Mucosa of stomach (tissue), 1 donor: ENCODE results near the gene ZNF169.
A peak's percentile ranks its signal among the peaks of the same experiment; 100 is the strongest.
"Not testable (repeated sequence)": the region's sequence is repeated elsewhere in the genome, so short reads cannot be mapped to it uniquely, and the experiment has no call there.

Experiments
- H3K27me3 ChIP-seq: one replicate; pipeline ENCODE4 v1.7.0; 2013; ENCODE audit warnings: mild to moderate bottlenecking, low read length; ENCODE audit not compliant: control insufficient read depth, insufficient read depth
- H3K36me3 ChIP-seq: one replicate; pipeline ENCODE4 v1.7.0; 2013; ENCODE audit warnings: low read length; ENCODE audit not compliant: control insufficient read depth, insufficient read depth
- H3K4me1 ChIP-seq: one replicate; pipeline ENCODE4 v1.7.0; 2013; ENCODE audit warnings: mild to moderate bottlenecking, low read length; ENCODE audit not compliant: control insufficient read depth, insufficient read depth
- H3K4me3 ChIP-seq: one replicate; pipeline ENCODE4 v1.7.0; 2013; ENCODE audit warnings: low read length
- H3K9ac ChIP-seq: one replicate; pipeline ENCODE4 v1.7.0; 2013; ENCODE audit warnings: mild to moderate bottlenecking, low read length, moderate library complexity
- H3K9me3 ChIP-seq: one replicate; pipeline ENCODE4 v1.7.0; 2013; ENCODE audit warnings: mild to moderate bottlenecking, low read length, moderate library complexity; ENCODE audit not compliant: control insufficient read depth
- donor health status: Pancreatic carcinoma.

Gene ZNF169

GRCh38 chr9:94259077-94259862, at the start of gene ZNF169:
ZNF169 (plus strand) TSS chr9:94259298; CDS start chr9:94278813, 19,515 bp downstream.
- peak within 1 kb of the TSS; percentile 62 for H3K4me3 ChIP-seq
- H3K9me3 ChIP-seq: no peaks in the 10 kb centered on the region
- no peaks in the 10 kb centered on the region for H3K27me3 ChIP-seq
- peaks cover 8% of the 10 kb centered on the region for H3K4me1 ChIP-seq
- peak within 1 kb of the TSS; percentile 72 for H3K9ac ChIP-seq
- no peaks in the 10 kb centered on the region for H3K36me3 ChIP-seq

DNA sequence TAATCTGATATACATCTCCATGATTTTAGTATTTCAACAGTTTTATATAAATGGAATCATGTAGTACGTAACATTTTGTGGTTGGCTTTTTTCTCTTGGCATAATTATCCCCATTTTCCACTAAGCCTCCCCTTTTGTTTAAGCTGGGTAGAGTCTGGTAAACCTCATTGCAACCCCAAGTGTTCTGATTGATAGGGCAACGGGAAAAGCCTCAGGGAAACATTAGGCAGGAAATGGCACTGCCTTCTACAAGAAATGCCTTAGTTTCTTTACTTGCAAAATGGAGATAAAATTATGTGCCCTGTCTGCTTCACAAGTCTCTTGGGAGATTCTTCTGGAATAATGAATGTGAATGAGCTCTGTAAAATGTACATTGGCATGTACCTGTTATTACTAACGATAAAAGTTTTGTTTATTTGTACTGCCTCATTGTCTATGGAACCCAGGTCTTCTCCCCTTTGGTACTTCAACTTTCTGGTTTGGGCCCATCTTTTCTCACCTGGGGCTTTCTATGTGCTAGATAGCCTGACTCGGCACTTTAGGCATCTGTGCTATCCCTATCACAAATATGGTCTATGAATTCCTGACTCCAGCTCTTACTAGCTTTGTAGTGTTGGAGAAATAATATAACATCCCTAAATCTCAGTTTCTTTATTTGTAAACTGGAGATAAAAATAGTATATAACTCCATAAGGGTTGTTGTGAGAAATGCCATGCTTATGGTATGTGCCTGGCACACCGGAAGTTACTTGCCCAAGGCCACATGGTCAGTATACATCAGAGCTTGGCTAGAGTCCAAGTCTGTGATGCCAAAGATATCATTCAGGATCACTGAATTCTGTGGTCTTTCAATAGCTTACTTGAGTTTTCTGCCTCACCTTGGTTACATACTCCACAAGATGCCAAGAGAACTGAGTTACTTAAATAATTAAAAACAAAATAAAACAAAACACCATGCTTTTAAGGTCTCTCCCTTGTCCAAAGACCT, 48.2 kb upstream of the ZNF169 start:
- no peaks in the 10 kb centered on the region for H3K4me1 ChIP-seq
- no peaks in the 10 kb centered on the region for H3K9me3 ChIP-seq
- H3K36me3 ChIP-seq: no peaks in the 10 kb centered on the region
- no peak overlapping the region for H3K9ac ChIP-seq
- H3K4me3 ChIP-seq: no peak overlapping the region
- peaks cover 7% of the 10 kb centered on the region for H3K27me3 ChIP-seq

DNA sequence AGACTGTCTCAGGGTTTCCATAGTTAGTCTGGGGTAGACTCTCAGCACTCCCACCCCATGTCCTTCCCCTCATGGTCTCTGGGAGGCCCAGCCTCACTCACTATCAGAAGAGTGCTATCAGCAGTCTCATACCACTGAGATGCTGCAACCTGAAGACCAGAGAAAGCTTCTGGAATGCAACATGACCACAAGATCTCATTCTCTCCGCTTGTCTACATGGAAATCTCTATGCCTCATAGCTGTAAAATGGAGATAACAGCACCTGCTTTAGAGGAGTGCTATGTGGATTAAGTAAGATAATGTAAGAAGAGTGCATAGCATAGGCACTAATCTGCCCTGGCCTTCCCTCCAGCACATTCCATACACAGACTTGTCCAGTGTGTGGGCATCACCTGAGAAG, 47.0 kb upstream of the ZNF169 start:
- H3K9ac ChIP-seq: no peak overlapping the region
- H3K9me3 ChIP-seq: no peaks in the 10 kb centered on the region
- no peak overlapping the region for H3K4me3 ChIP-seq
- no peaks in the 10 kb centered on the region for H3K36me3 ChIP-seq
- H3K27me3 ChIP-seq: peaks cover 7% of the 10 kb centered on the region
- H3K4me1 ChIP-seq: no peaks in the 10 kb centered on the region

GRCh38 chr9:94212531-94212930, 46.6 kb upstream of the ZNF169 start:
- Histone ChIP-seq H3K9ac (no peak overlapping the region), H3K36me3 (no peaks in the 10 kb centered on the region), H3K27me3 (peaks cover 7% of the 10 kb centered on the region), H3K4me3 (no peak overlapping the region), H3K4me1 (no peaks in the 10 kb centered on the region), H3K9me3 (no peaks in the 10 kb centered on the region)

DNA sequence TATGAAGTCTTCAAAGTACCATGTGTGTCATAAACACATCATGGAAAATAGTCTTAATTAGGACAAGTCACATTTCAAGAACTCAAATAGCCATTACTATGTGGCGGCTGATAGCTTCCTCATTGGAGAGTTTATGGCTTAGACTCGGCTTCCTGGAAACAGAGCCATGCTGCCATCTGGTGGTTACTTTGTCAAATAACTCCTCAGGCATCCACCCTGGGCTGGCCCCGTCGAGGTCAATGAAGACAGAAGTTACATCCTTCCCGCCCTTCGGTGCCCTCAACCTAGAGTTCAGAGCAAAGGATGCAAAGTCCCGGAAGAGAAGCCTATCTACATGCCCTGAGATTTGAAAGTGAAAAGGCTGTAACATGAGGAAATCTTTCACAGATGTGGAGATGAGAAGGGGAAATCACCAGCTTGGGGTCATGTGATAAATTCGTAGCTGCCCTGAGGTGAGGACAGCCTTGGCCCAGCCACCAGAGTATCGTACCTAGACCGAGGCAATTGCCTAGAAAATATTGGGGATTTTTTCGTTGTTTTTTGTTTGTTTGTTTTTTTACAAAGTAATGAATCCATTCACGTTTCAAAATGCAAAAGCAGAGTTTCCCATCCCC, 45.5 kb upstream of the ZNF169 start:
- no peak overlapping the region for H3K9ac ChIP-seq
- H3K9me3 ChIP-seq: no peaks in the 10 kb centered on the region
- no peak overlapping the region for H3K4me3 ChIP-seq
- peaks cover 7% of the 10 kb centered on the region for H3K27me3 ChIP-seq
- no peaks in the 10 kb centered on the region for H3K4me1 ChIP-seq
- H3K36me3 ChIP-seq: no peaks in the 10 kb centered on the region

DNA sequence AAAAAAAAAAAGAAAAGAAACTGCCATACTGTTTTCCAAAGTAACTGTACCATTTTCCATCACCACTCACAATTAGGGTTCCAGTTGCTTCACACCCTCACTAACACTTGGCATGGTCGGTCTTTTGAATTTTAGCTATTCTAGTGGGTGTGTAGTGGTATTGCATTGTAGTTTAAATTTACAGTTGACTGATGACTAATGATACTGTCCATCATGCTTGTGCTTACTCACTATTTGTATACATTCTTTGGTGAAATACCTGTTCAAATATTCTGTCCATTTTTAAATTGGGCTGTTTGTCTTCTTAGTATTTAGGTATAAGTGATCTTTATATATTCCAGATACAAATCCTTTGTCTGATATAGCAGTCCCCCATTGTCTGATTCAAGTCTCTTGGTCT, 36.2 kb upstream of the ZNF169 start:
- no peak overlapping the region for H3K4me3 ChIP-seq
- no peaks in the 10 kb centered on the region for H3K36me3 ChIP-seq
- no peaks in the 10 kb centered on the region for H3K9me3 ChIP-seq
- H3K4me1 ChIP-seq: no peaks in the 10 kb centered on the region
- no peaks in the 10 kb centered on the region for H3K27me3 ChIP-seq
- no peak overlapping the region for H3K9ac ChIP-seq

DNA sequence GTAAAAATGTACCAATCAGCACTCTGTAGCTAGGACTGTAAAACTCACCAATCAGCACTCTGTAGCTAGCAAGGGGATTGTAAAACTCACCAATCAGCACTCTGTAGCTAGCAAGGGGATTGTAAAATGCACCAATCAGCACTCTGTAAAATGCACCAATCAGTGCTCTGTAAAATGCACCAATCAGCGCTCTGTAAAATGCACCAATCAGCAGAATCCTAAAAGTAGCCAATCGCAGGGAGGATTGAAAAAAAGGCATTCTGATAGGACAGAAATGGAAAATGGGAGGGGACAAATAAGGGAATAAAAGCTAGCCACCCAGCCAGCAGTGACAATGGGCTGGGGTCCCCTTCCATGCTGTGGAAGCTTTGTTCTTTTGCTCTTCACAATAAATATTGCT, 33.7 kb upstream of the ZNF169 start:
- not testable (repeated sequence) for H3K27me3 ChIP-seq, H3K36me3 ChIP-seq, H3K9ac ChIP-seq, H3K4me1 ChIP-seq, H3K4me3 ChIP-seq, H3K9me3 ChIP-seq

DNA sequence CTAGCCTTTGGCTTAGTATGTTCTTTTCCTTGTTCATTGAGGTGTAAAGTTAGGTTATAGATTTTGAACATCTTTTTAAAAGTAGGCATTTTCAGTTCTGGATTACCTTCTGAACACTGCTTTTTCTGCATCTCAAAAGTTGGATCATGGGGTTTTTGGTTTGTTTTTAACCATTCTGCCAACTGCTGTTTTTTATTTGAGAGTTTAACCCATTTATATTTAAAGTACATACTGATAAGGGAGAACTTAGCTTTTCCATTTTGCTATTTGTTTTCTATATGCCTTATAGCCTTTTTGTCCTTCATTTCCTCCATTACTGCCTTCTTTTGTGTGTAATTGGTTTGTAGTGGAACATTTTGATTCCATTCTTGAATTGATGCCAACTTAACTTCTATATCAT, 30.5 kb upstream of the ZNF169 start:
- no peaks in the 10 kb centered on the region for H3K9me3 ChIP-seq
- no peak overlapping the region for H3K4me3 ChIP-seq
- no peak overlapping the region for H3K9ac ChIP-seq
- no peaks in the 10 kb centered on the region for H3K36me3 ChIP-seq
- H3K4me1 ChIP-seq: no peaks in the 10 kb centered on the region
- H3K27me3 ChIP-seq: no peaks in the 10 kb centered on the region

DNA sequence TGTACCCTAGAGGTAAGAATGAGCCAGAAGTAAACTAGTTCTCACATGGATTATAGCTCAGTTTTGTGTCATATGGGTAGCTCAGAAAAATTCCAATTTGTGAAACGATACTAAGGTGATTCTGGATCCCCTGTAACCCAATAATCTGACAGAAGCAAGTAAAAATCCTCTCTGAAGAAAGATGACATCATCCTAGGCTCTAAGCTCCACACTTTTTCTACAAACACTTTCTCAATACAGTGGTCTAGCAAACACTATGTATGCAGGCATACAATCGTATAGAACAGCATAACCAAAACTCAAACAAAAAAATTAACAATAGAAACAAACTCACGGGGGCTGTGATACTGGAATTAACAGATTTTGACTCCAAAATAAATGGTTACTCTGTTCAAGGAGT, 26.7 kb upstream of the ZNF169 start:
- H3K27me3 ChIP-seq: no peaks in the 10 kb centered on the region
- H3K9ac ChIP-seq: no peak overlapping the region
- no peaks in the 10 kb centered on the region for H3K9me3 ChIP-seq
- no peak overlapping the region for H3K4me3 ChIP-seq
- H3K4me1 ChIP-seq: no peaks in the 10 kb centered on the region
- H3K36me3 ChIP-seq: no peaks in the 10 kb centered on the region

GRCh38 chr9:94241098-94241497, 18.0 kb upstream of the ZNF169 start:
- H3K9ac ChIP-seq, H3K9me3 ChIP-seq, H3K27me3 ChIP-seq, H3K36me3 ChIP-seq, H3K4me1 ChIP-seq, H3K4me3 ChIP-seq: not testable (repeated sequence)

DNA sequence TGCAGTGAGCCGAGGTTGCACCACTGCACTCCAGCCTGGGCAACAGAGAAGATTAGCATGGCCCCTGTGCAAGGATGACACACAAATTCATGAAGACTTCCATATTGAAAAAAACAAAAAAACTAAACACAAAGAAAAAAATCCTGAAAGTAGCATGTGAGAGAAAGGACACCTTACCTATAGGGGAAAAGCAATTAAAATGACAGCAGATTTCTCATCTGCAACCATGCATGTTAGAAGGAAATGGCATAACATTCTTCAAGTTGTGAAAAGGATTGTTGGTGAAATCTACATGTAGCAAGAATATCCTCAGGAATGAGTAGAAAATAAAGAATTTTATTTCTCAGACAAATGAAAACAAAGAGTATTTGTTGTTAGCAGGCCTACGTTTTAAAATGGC, 13.4 kb upstream of the ZNF169 start:
- H3K27me3 ChIP-seq: no peaks in the 10 kb centered on the region
- H3K4me3 ChIP-seq: no peak overlapping the region
- H3K9me3 ChIP-seq: no peaks in the 10 kb centered on the region
- no peaks in the 10 kb centered on the region for H3K36me3 ChIP-seq
- no peak overlapping the region for H3K9ac ChIP-seq
- no peaks in the 10 kb centered on the region for H3K4me1 ChIP-seq

GRCh38 chr9:94250456-94250855, 8.6 kb upstream of the ZNF169 start:
- no peak overlapping the region for H3K9ac ChIP-seq

More at GRCh38 chr9:94250456-94250855, 8.6 kb upstream of the ZNF169 start:
- no peak overlapping the region for H3K4me3 ChIP-seq
- H3K27me3 ChIP-seq: no peaks in the 10 kb centered on the region
- no peaks in the 10 kb centered on the region for H3K4me1 ChIP-seq
- H3K36me3 ChIP-seq: no peaks in the 10 kb centered on the region
- H3K9me3 ChIP-seq: no peaks in the 10 kb centered on the region
